HCT116 (cell line): ENCODE results near the gene VPS26A. TPM values are rescaled to one million over a fixed set of nuclear protein-coding genes. Genes with fewer than 3 reads are reported as not detected.

Experiments used
- ATAC-seq: fragments of 200-7000 bp; cut with Tn5 transposase; 2 replicates; pipeline ENCODE4 v1.9.1; 2020; ENCODE audit warnings: mild to moderate bottlenecking, moderate library complexity
- BruUV-seq: library from RNA; stranded (reverse); fragments of 400-500 nt; replicated peaks from 2 replicates; lab custom pipeline; 2021; lab: Mats Ljungman, UMichigan
- CTCF ChIA-PET: fragments of 300-600 bp; sonication (Branson Sonifier 250); formaldehyde crosslinking; loops from one replicate; lab custom pipeline; 2021; ENCODE audit warnings: antibody characterized with exemption; lab: Charles Lee
- POLR2A ChIA-PET: fragments of 300-600, 350-600 bp; sonication (Branson Sonifier 250); formaldehyde crosslinking; loops from one replicate; lab custom pipeline; 2021; ENCODE audit warnings: antibody characterized with exemption; lab: Charles Lee
- RAD21 ChIA-PET, 2 experiments: fragments of 300-600 bp; sonication (Branson Sonifier 250); formaldehyde crosslinking; loops; one replicate each; lab custom pipeline; 2023; ENCODE audit warnings: low total read pairs in 2 of 2; ENCODE audit not compliant: uncharacterized antibody in 2 of 2, unreplicated experiment in 2 of 2, low non-redundant PET in 1 of 2; lab: Charles Lee
- DNase-seq: peaks from one replicate; pipeline ENCODE4 v3.0.0-alpha.2; 2010; ENCODE audit warnings: low read depth, low spot score
- H2AFZ ChIP-seq: fragments of 200-600 bp; shearing (Covaris generic), sonication (generic); 2 replicates; pipeline ENCODE4 v1.6.1; 2017; ENCODE audit warnings: low read depth, mixed run types, mixed read lengths, antibody characterized with exemption, low read length; ENCODE audit not compliant: poor library complexity, severe bottlenecking
- H3K27ac ChIP-seq: 2 replicates; pipeline ENCODE4 v1.5.1; 2012; ENCODE audit warnings: low read depth, low read length
- H3K27me3 ChIP-seq: fragments of 200-600 bp; sonication (generic); 2 replicates; pipeline ENCODE4 v1.6.1; 2016; ENCODE audit warnings: mixed run types, low read length, mixed read lengths; ENCODE audit not compliant: insufficient read depth
- H3K36me3 ChIP-seq, 2 experiments: fragments of 200-500 bp in 1 of 2; fragments of 200-600 bp in 1 of 2; sonication (Bioruptor generic) in 1 of 2; sonication (generic) in 1 of 2; 2 replicates each; pipeline versions ENCODE4 v1.5.1 to v1.6.1; 2014 to 2016; ENCODE audit warnings: low read length in 2 of 2, inconsistent platforms in 1 of 2, mixed read lengths in 1 of 2, mixed run types in 1 of 2; ENCODE audit not compliant: insufficient read depth in 2 of 2, control insufficient read depth in 1 of 2
- H3K4me1 ChIP-seq, 2 experiments: fragments of 200-600 bp in 1 of 2; sonication (generic) in 1 of 2; 2 replicates each; pipeline versions ENCODE4 v1.5.1 to v1.6.1; 2012 to 2017; ENCODE audit warnings: low read length in 2 of 2, inconsistent platforms in 1 of 2, mild to moderate bottlenecking in 1 of 2, mixed read lengths in 1 of 2, mixed run types in 1 of 2, moderate library complexity in 1 of 2; ENCODE audit not compliant: insufficient read depth in 2 of 2, control insufficient read depth in 1 of 2
- H3K4me2 ChIP-seq: fragments of 200-600 bp; sonication (generic); 2 replicates; pipeline ENCODE4 v1.6.1; 2017; ENCODE audit warnings: mixed run types, low read length, mixed read lengths
- H3K4me3 ChIP-seq, 2 experiments: fragments of 200-600 bp in 1 of 2; sonication (generic) in 1 of 2; replicated peaks in 1 of 2; 2 replicates each; pipeline ENCODE4 v1.5.1; 2011 to 2016; ENCODE audit warnings: low read length in 2 of 2, control low read depth in 1 of 2, low read depth in 1 of 2, mild to moderate bottlenecking in 1 of 2, mixed read lengths in 1 of 2, mixed run types in 1 of 2
- H3K79me2 ChIP-seq: fragments of 200-600 bp; sonication (generic); 2 replicates; pipeline ENCODE4 v1.6.1; 2017; ENCODE audit warnings: mild to moderate bottlenecking, mixed run types, low read length, moderate library complexity, mixed read lengths; ENCODE audit not compliant: insufficient read depth
- H3K9ac ChIP-seq: fragments of 200-600 bp; sonication (generic); 2 replicates; pipeline ENCODE4 v1.6.1; 2016; ENCODE audit warnings: low read length, mixed read lengths
- H3K9me2 ChIP-seq: fragments of 200-600 bp; sonication (generic), shearing (Covaris generic); 2 replicates; pipeline ENCODE4 v1.6.1; 2017; ENCODE audit warnings: mixed run types, mild to moderate bottlenecking, moderate library complexity; ENCODE audit not compliant: insufficient read depth
- H3K9me3 ChIP-seq, 2 experiments: fragments of 200-500 bp in 1 of 2; fragments of 200-600 bp in 1 of 2; sonication (Bioruptor generic) in 1 of 2; sonication (generic) in 1 of 2; 2 replicates each; pipeline ENCODE4 v1.6.1; 2014 to 2017; ENCODE audit warnings: low read length in 2 of 2, mixed read lengths in 2 of 2, inconsistent platforms in 1 of 2, low read depth in 1 of 2, mild to moderate bottlenecking in 1 of 2, mixed run types in 1 of 2, moderate library complexity in 1 of 2; ENCODE audit not compliant: control insufficient read depth in 1 of 2, insufficient read depth in 1 of 2
- H4K20me1 ChIP-seq: fragments of 200-600 bp; sonication (generic), shearing (Covaris generic); 2 replicates; pipeline ENCODE4 v1.6.1; 2017; ENCODE audit warnings: mixed run types, mild to moderate bottlenecking, moderate library complexity; ENCODE audit not compliant: insufficient read depth
- CEBPB ChIP-seq: IDR thresholded peaks from 2 replicates; pipeline ENCODE4 v1.6.1; 2012; ENCODE audit warnings: low read depth
- CTCF ChIP-seq, 3 experiments: fragments of 200-600 bp in 1 of 3; sonication (generic) in 1 of 3; IDR thresholded peaks in 2 of 3; conservative IDR thresholded peaks in 1 of 3; 2 replicates each; pipeline ENCODE4 v1.5.1; 2012 to 2017; ENCODE audit warnings: low read depth in 2 of 3, low read length in 2 of 3, antibody characterized with exemption in 1 of 3, borderline replicate concordance in 1 of 3, control low read depth in 1 of 3, mild to moderate bottlenecking in 1 of 3, mixed read lengths in 1 of 3, mixed run types in 1 of 3, moderate library complexity in 1 of 3; ENCODE audit not compliant: insufficient read depth in 1 of 3
- ELF1 ChIP-seq: IDR thresholded peaks from 2 replicates; pipeline ENCODE4 v1.6.1; 2012; ENCODE audit warnings: low read depth, borderline replicate concordance
- EZH2 ChIP-seq: fragments of 200-600 bp; sonication (generic); IDR thresholded peaks from 2 replicates; pipeline ENCODE4 v1.6.1; 2017; ENCODE audit warnings: antibody characterized with exemption, mixed run types
- JUND ChIP-seq: IDR thresholded peaks from 2 replicates; pipeline ENCODE4 v1.6.1; 2012
- MAX ChIP-seq: IDR thresholded peaks from 2 replicates; pipeline ENCODE4 v1.6.1; 2012
- POLR2A ChIP-seq: IDR thresholded peaks from 2 replicates; pipeline ENCODE4 v1.7.0; 2011; ENCODE audit warnings: borderline replicate concordance; ENCODE audit not compliant: insufficient read depth, insufficient read length; ENCODE audit errors: extremely low read depth
- POLR2AphosphoS5 ChIP-seq: IDR thresholded peaks from 2 replicates; pipeline ENCODE4 v1.6.1; 2011; ENCODE audit warnings: mild to moderate bottlenecking, low read depth, low read length, moderate library complexity
- RAD21 ChIP-seq: IDR thresholded peaks from 2 replicates; pipeline ENCODE4 v1.6.1; 2012; ENCODE audit warnings: low read depth, mild to moderate bottlenecking
- REST ChIP-seq: IDR thresholded peaks from 2 replicates; pipeline ENCODE4 v1.6.1; 2012; ENCODE audit warnings: low read depth
- ZFX ChIP-seq: fragments of 450-650 bp; IDR thresholded peaks from 2 replicates; pipeline ENCODE4 v1.6.1; 2017
- intact Hi-C: fragments of 100-400 bp; cut with micrococcal nuclease; formaldehyde crosslinking; loops from 2 replicates; pipeline ENCODE4 v1.10.0; 2022
- total RNA-seq: library from RNA; stranded (reverse); gene quantifications from one replicate; pipeline ENCODE4 v1.2.1, GENCODE V29; 2021; ENCODE audit not compliant: unreplicated experiment

The VPS26A gene
- total RNA-seq, 1 experiment from 2014 or later = 65.1 TPM

DNA sequence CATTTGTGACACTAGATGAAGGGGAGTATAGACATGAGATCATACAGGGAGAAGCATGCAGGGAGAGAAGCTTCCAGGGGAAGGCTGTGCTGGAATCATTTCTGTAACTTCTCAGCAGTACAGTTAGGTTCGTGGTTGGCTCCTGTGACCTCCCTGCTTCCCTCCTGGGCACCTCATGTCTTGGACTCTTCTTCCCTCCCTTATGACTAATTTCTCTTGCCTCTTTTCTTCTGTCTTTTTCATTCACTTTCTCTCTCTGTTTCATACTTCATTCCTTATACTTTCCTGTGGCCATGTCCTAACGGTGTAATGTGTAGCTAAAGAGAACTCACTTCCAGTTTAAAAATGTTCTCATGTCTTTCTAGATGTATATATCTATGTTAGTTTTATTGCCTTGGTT is 77.1 kb downstream of the VPS26A start:
- no peak overlapping the region for H2AFZ ChIP-seq
- no peaks in the 10 kb centered on the region for H3K79me2 ChIP-seq
- CTCF ChIA-PET = no interaction called here
- RAD21 ChIA-PET = no interaction called here
- no peaks in the 10 kb centered on the region for H3K27me3 ChIP-seq
- H3K9me2 ChIP-seq = no peaks in the 10 kb centered on the region
- no TSS peak for BruUV-seq
- ATAC-seq (no peak), DNase-seq (no peak)
- TF ChIP-seq MAX = no peak
- TF ChIP-seq POLR2AphosphoS5 = no peak
- no peak for TF ChIP-seq REST
- no peak overlapping the region for H3K4me2 ChIP-seq
- H3K9ac ChIP-seq = no peak overlapping the region
- H3K27ac ChIP-seq = no peak overlapping the region
- peaks cover 27 to 39% of the 10 kb centered on the region in 2 experiments; a peak in 3 of 4 replicates for H3K36me3 ChIP-seq
- no peaks in the 10 kb centered on the region for H3K4me1 ChIP-seq
- intact Hi-C loops = no loop called here
- no peaks in the 10 kb centered on the region for H4K20me1 ChIP-seq
- H3K4me3 ChIP-seq = no peak overlapping the region
- H3K9me3 ChIP-seq = no peaks in the 10 kb centered on the region
- POLR2A ChIA-PET = no interaction called here

DNA sequence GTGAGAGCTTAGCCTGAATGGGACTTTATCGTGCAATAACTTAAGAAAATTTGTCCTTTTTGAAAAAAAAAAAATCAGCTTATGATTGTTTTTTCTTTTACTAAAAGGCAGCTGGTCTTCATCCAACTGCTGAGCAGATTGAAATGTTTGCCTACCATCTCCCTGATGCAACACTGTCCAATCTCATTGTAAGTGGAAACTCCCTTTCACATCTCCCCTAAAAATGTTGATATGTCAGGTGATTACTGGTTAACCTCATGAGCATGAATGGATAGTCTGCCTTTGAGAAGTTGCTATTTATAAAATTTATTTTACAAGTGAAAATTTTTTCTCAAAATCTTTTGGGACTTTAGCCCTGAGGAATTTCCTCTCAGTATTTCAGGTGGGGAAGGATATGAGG is 78.4 kb downstream of the VPS26A start:
- no peaks in the 10 kb centered on the region for H3K9me3 ChIP-seq
- no peaks in the 10 kb centered on the region for H3K4me1 ChIP-seq
- TF ChIP-seq POLR2A (no peak), ELF1 (no peak), CEBPB (no peak), POLR2AphosphoS5 (no peak), ZFX (no peak), RAD21 (no peak), EZH2 (no peak), JUND (no peak), CTCF (IDR thresholded peaks at IDR 0.05 in 2 of 3, conservative IDR thresholded peaks at IDR 0.05 in 1 of 3; ENCODE audit: borderline replicate concordance in 1 of 3, insufficient read depth in 1 of 3, low read depth in 2 of 3, low read length in 2 of 3) (no peak), REST (no peak)

More for the DNA sequence above, 78.4 kb downstream of the VPS26A start:
- RAD21 ChIA-PET = no interaction called here
- ATAC-seq (no peak), DNase-seq (no peak)
- CTCF ChIA-PET = no interaction called here
- intact Hi-C loops = no loop called here
- Histone ChIP-seq H3K27ac (no peak overlapping the region), H3K9ac (no peak overlapping the region), H3K79me2 (no peaks in the 10 kb centered on the region), H2AFZ (no peak overlapping the region), H3K4me2 (no peak overlapping the region), H3K9me2 (no peaks in the 10 kb centered on the region), H3K36me3 (peaks cover 26 to 37% of the 10 kb centered on the region in 2 experiments; a peak in 3 of 4 replicates), H3K4me3 (no peak overlapping the region), H4K20me1 (no peaks in the 10 kb centered on the region), H3K27me3 (no peaks in the 10 kb centered on the region)
- POLR2A ChIA-PET = no interaction called here
- no TSS peak for BruUV-seq
